Cerebellar nuclear complex (tissue), 1 donor: ENCODE data around the gene CRISP2.
"Not testable (repeated sequence)": the region's sequence is repeated elsewhere in the genome, so short reads cannot be mapped to it uniquely, and the experiment has no call there.

ENCODE experiments used
- DNase-seq, 2 experiments: peaks; one replicate each; lab custom pipeline; 2025; lab: John Stamatoyannopoulos, UW

The CRISP2 gene

GRCh38 chr6:49713346-49713745, at the start of gene CRISP2:
TSS of gene CRISP2 (minus strand) at chr6:49713543. CDS start at chr6:49709196, 4,347 bp downstream.
- no peak for DNase-seq

GRCh38 chr6:49744259-49744658, 30.9 kb upstream of the CRISP2 start, which contains the start of gene CRISP3:
TSS of gene CRISP3 (minus strand) at chr6:49744388. CDS start at chr6:49744367, 21 bp downstream.
- no peak for DNase-seq

GRCh38 chr6:49743429-49743828, 30.1 kb upstream of the CRISP2 start:
- DNase-seq, result no peak

GRCh38 chr6:49739423-49739822, 26.1 kb upstream of the CRISP2 start:
- no peak for DNase-seq

- DNase-seq, result no peak
These were observed 22.7 kb upstream of the CRISP2 start for GRCh38 chr6:49736017-49736508.

GRCh38 chr6:49733680-49734079, 20.3 kb upstream of the CRISP2 start:
- DNase-seq, result no peak

- DNase-seq, result no peak
These were observed 19.4 kb upstream of the CRISP2 start for GRCh38 chr6:49732781-49733180.

GRCh38 chr6:49730251-49730650, 16.9 kb upstream of the CRISP2 start:
- no peak for DNase-seq

- not testable (repeated sequence) for DNase-seq
These were observed 10.6 kb upstream of the CRISP2 start for GRCh38 chr6:49723917-49724316.

GRCh38 chr6:49721297-49721696, 8.0 kb upstream of the CRISP2 start:
- DNase-seq, result no peak

GRCh38 chr6:49720372-49720771, 7.0 kb upstream of the CRISP2 start:
- DNase-seq, result no peak

- DNase-seq, result no peak
These were observed 14.9 kb downstream of the CRISP2 start for GRCh38 chr6:49698478-49698877.

- DNase-seq, result no peak
These were observed 19.8 kb downstream of the CRISP2 start for GRCh38 chr6:49693512-49693911.

GRCh38 chr6:49692534-49692933, 20.8 kb downstream of the CRISP2 start:
- no peak for DNase-seq

- no peak for DNase-seq
These were observed 36.6 kb downstream of the CRISP2 start for GRCh38 chr6:49676671-49677281.

- DNase-seq, result no peak
These were observed 37.5 kb downstream of the CRISP2 start for GRCh38 chr6:49675816-49676215.

- no peak for DNase-seq
These were observed 45.2 kb downstream of the CRISP2 start for GRCh38 chr6:49668083-49668511.

- DNase-seq, result no peak
These were observed 46.2 kb downstream of the CRISP2 start for GRCh38 chr6:49666930-49667757.

GRCh38 chr6:49666480-49666879, 46.9 kb downstream of the CRISP2 start:
- DNase-seq, result no peak

- DNase-seq, result no peak
These were observed 48.5 kb downstream of the CRISP2 start for GRCh38 chr6:49664817-49665216.

- not testable (repeated sequence) for DNase-seq
These were observed 49.3 kb downstream of the CRISP2 start for GRCh38 chr6:49664054-49664453.

- DNase-seq, result no peak
These were observed 50.5 kb downstream of the CRISP2 start for GRCh38 chr6:49662892-49663261.

- no peak for DNase-seq
These were observed 51.0 kb downstream of the CRISP2 start for GRCh38 chr6:49662231-49662891.
